GM12801 (cell line): ENCODE measurements around the gene RNASE13.

Source experiments
- TF ChIP-seq, protein P1 (sequence below): IDR thresholded peaks from one replicate; pipeline ENCODE4 v1.5.1; 2011; ENCODE audit warnings: control low read depth; ENCODE audit not compliant: insufficient read length; ENCODE audit errors: extremely low read depth

The RNASE13 gene

GRCh38 chr14:21054768-21055145 is 20.1 kb upstream of the RNASE13 start:
- TF ChIP-seq, protein P1, sequence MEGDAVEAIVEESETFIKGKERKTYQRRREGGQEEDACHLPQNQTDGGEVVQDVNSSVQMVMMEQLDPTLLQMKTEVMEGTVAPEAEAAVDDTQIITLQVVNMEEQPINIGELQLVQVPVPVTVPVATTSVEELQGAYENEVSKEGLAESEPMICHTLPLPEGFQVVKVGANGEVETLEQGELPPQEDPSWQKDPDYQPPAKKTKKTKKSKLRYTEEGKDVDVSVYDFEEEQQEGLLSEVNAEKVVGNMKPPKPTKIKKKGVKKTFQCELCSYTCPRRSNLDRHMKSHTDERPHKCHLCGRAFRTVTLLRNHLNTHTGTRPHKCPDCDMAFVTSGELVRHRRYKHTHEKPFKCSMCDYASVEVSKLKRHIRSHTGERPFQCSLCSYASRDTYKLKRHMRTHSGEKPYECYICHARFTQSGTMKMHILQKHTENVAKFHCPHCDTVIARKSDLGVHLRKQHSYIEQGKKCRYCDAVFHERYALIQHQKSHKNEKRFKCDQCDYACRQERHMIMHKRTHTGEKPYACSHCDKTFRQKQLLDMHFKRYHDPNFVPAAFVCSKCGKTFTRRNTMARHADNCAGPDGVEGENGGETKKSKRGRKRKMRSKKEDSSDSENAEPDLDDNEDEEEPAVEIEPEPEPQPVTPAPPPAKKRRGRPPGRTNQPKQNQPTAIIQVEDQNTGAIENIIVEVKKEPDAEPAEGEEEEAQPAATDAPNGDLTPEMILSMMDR: no peak

GRCh38 chr14:21054123-21054767 is 19.6 kb upstream of the RNASE13 start:
- TF ChIP-seq, protein P1: no peak

- TF ChIP-seq, protein P1: no peak
These were observed 18.8 kb upstream of the RNASE13 start for GRCh38 chr14:21053184-21054122.

GRCh38 chr14:21050597-21050996 is 16.0 kb upstream of the RNASE13 start:
- TF ChIP-seq, protein P1: no peak

GRCh38 chr14:21049271-21049673 is 14.7 kb upstream of the RNASE13 start:
- TF ChIP-seq, protein P1: no peak

DNA sequence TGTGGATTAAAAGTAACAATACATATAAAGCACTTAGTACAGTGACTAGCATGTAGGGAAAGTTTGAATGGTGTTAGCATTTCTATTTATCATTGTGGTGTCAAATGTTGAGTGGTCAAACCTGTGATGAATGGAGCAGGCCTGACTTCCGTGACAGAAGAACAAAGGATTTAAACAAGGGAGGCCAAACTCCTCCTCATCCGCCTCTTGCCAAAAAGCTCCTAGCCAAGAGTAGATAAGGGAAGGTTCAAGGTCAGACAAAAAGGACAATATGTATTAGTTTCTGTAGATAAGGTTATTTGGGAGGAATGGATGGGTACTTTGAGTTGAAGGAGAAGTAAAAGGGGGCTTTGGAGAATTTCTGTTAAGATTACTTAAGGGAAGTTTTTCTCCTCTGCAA is 14.0 kb upstream of the RNASE13 start:
- TF ChIP-seq, protein P1: no peak

DNA sequence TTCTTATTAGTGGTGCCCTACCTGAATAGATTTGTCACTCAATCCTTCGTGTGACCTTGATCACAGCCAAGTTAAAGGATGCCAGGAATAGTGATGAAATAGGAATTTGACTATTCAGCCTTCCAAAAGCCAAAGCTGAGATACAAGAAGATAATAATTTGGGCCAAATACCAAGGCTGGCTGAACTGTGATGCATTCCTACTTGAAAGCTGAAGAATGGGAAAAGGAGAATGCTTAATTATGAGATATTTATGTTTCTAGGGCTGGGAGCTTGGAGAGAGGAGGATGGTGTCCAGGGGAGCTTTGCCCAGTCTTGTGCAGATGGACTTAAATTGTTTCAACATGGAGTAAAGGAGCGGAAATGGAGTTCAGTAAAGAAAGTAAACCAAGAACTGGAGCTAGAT is 12.8 kb upstream of the RNASE13 start:
- TF ChIP-seq, protein P1: no peak
